ENCODE data around the gene RC3H1.
A peak's percentile ranks its signal among the peaks of the same experiment; 100 is the strongest.

Gene RC3H1

GRCh38 chr1:174028495-174028894 is 6.3 kb upstream of the RC3H1 start:
- H3K4me1 ChIP-seq (ENCODE audit: control extremely low read depth in 1 of 4, control insufficient read depth in 4 of 4, insufficient read depth in 4 of 4, low read length in 3 of 4) = peaks cover 2 to 5% (median 4%) of the 10 kb centered on the region in 4 experiments
- no peak overlapping the region for H3K27ac ChIP-seq (ENCODE audit: insufficient read depth in 1 of 2, low read depth in 1 of 2, low read length in 2 of 2, poor library complexity in 1 of 2, severe bottlenecking in 2 of 2)
- ChIA-PET CTCF (interaction anchor here (1.0 kb wide), 1 partner anchor 45 kb away, joined by 3 read pairs; no protein-coding TSS in a partner anchor), POLR2A (no interaction called here)
- no peaks in the 10 kb centered on the region for H3K27me3 ChIP-seq (replicated peaks in 2 of 5; ENCODE audit: control insufficient read depth in 4 of 5, insufficient read depth in 5 of 5, low read length in 4 of 5)
- H3K36me3 ChIP-seq (ENCODE audit: control insufficient read depth in 4 of 4, insufficient read depth in 4 of 4, low read length in 3 of 4) = no peaks in the 10 kb centered on the region
- no peak for DNase-seq
- peaks cover 0 to 1% (median 0%) of the 10 kb centered on the region in 5 experiments for H3K9me3 ChIP-seq (ENCODE audit: control extremely low read depth in 1 of 5, control insufficient read depth in 4 of 5, insufficient read depth in 2 of 5, low read depth in 1 of 5, low read length in 4 of 5)
- H3K4me3 ChIP-seq (ENCODE audit: control insufficient read depth in 1 of 7, extremely low read depth in 1 of 7, insufficient read depth in 4 of 7, low read depth in 2 of 7, low read length in 6 of 7) = no peak overlapping the region

- WGBS (ENCODE audit: insufficient coverage) = 75% methylated on average over 1 of the region's 3 CpGs
- H3K36me3 ChIP-seq (ENCODE audit: control insufficient read depth in 4 of 4, insufficient read depth in 4 of 4, low read length in 3 of 4) = peaks cover 0 to 4% (median 0%) of the 10 kb centered on the region in 4 experiments
- no peaks in the 10 kb centered on the region for H3K27me3 ChIP-seq (replicated peaks in 2 of 5; ENCODE audit: control insufficient read depth in 4 of 5, insufficient read depth in 5 of 5, low read length in 4 of 5)
- CTCF ChIA-PET = interaction anchor here (1.5 kb wide), 1 partner anchor 14 kb away, joined by 3 read pairs; no protein-coding TSS in a partner anchor
- peak overlapping the region in 4 of 7 experiments; percentile 28 to 96 (median 92) for H3K4me3 ChIP-seq (ENCODE audit: control insufficient read depth in 1 of 7, extremely low read depth in 1 of 7, insufficient read depth in 4 of 7, low read depth in 2 of 7, low read length in 6 of 7)
- DNase-seq = peak; percentile 58 to 80 (median 69)
- no peaks in the 10 kb centered on the region for H3K9me3 ChIP-seq (ENCODE audit: control extremely low read depth in 1 of 5, control insufficient read depth in 4 of 5, insufficient read depth in 2 of 5, low read depth in 1 of 5, low read length in 4 of 5)
- POLR2A ChIA-PET = no interaction called here
- peaks cover 26 to 45% (median 33%) of the 10 kb centered on the region in 4 experiments for H3K4me1 ChIP-seq (ENCODE audit: control extremely low read depth in 1 of 4, control insufficient read depth in 4 of 4, insufficient read depth in 4 of 4, low read length in 3 of 4)
- peak overlapping the region; percentile 78 to 97 for H3K27ac ChIP-seq (ENCODE audit: insufficient read depth in 1 of 2, low read depth in 1 of 2, low read length in 2 of 2, poor library complexity in 1 of 2, severe bottlenecking in 2 of 2)
Measured at GRCh38 chr1:174023440-174023839, 1.3 kb upstream of the RC3H1 start.

- ChIA-PET POLR2A (interaction anchor here (1.0 to 1.4 kb wide), 2 partner anchors 60 to 155 kb away, joined by 5 to 6 read pairs; partner anchors contain the start of genes GAS5 and ZBTB37), CTCF (interaction anchor here (1.5 kb wide), 1 partner anchor 14 kb away, joined by 3 read pairs; no protein-coding TSS in a partner anchor)
- WGBS (ENCODE audit: insufficient coverage) = no CpG with 5 or more reads among the region's 4 CpGs
- peaks cover 0 to 4% (median 0%) of the 10 kb centered on the region in 4 experiments for H3K36me3 ChIP-seq (ENCODE audit: control insufficient read depth in 4 of 4, insufficient read depth in 4 of 4, low read length in 3 of 4)
- no peaks in the 10 kb centered on the region for H3K27me3 ChIP-seq (replicated peaks in 2 of 5; ENCODE audit: control insufficient read depth in 4 of 5, insufficient read depth in 5 of 5, low read length in 4 of 5)
- H3K4me3 ChIP-seq (ENCODE audit: control insufficient read depth in 1 of 7, extremely low read depth in 1 of 7, insufficient read depth in 4 of 7, low read depth in 2 of 7, low read length in 6 of 7) = peak overlapping the region; percentile 90 to 97 (median 95)
- no peaks in the 10 kb centered on the region for H3K9me3 ChIP-seq (ENCODE audit: control extremely low read depth in 1 of 5, control insufficient read depth in 4 of 5, insufficient read depth in 2 of 5, low read depth in 1 of 5, low read length in 4 of 5)
- peaks cover 26 to 47% (median 35%) of the 10 kb centered on the region in 4 experiments for H3K4me1 ChIP-seq (ENCODE audit: control extremely low read depth in 1 of 4, control insufficient read depth in 4 of 4, insufficient read depth in 4 of 4, low read length in 3 of 4)
- peak overlapping the region; percentile 91 to 97 for H3K27ac ChIP-seq (ENCODE audit: insufficient read depth in 1 of 2, low read depth in 1 of 2, low read length in 2 of 2, poor library complexity in 1 of 2, severe bottlenecking in 2 of 2)
- no peak for DNase-seq
Measured at GRCh38 chr1:174022976-174023277, 770 bp upstream of the RC3H1 start.

- ChIA-PET POLR2A (interaction anchor here (0.6 to 1.4 kb wide), 4 partner anchors 13 to 153 kb away, joined by 3 to 6 read pairs (median 4); partner anchors contain the start of genes GAS5 and ZBTB37), CTCF (interaction anchor here (0.6 kb wide), 1 partner anchor 11 kb away, joined by 3 read pairs; no protein-coding TSS in a partner anchor)
- H3K4me3 ChIP-seq (ENCODE audit: control insufficient read depth in 1 of 7, extremely low read depth in 1 of 7, insufficient read depth in 4 of 7, low read depth in 2 of 7, low read length in 6 of 7) = peak overlapping the region; percentile 90 to 97 (median 95)
- H3K9me3 ChIP-seq (ENCODE audit: control extremely low read depth in 1 of 5, control insufficient read depth in 4 of 5, insufficient read depth in 2 of 5, low read depth in 1 of 5, low read length in 4 of 5) = no peaks in the 10 kb centered on the region
- H3K27ac ChIP-seq (ENCODE audit: insufficient read depth in 1 of 2, low read depth in 1 of 2, low read length in 2 of 2, poor library complexity in 1 of 2, severe bottlenecking in 2 of 2) = peak overlapping the region; percentile 91 to 97
- WGBS (ENCODE audit: insufficient coverage) = 0% methylated on average over 18 of the region's 36 CpGs
- H3K27me3 ChIP-seq (replicated peaks in 2 of 5; ENCODE audit: control insufficient read depth in 4 of 5, insufficient read depth in 5 of 5, low read length in 4 of 5) = no peaks in the 10 kb centered on the region
- H3K4me1 ChIP-seq (ENCODE audit: control extremely low read depth in 1 of 4, control insufficient read depth in 4 of 4, insufficient read depth in 4 of 4, low read length in 3 of 4) = peaks cover 26 to 55% (median 35%) of the 10 kb centered on the region in 4 experiments
- peaks cover 0 to 4% (median 0%) of the 10 kb centered on the region in 4 experiments for H3K36me3 ChIP-seq (ENCODE audit: control insufficient read depth in 4 of 4, insufficient read depth in 4 of 4, low read length in 3 of 4)
- peak in 2 of 3 donors; percentile 57 to 70 for DNase-seq
Measured at GRCh38 chr1:174021591-174022079, 522 bp downstream of the RC3H1 start.

GRCh38 chr1:174018565-174018964 is 3.6 kb downstream of the RC3H1 start:
- peaks cover 22 to 51% (median 33%) of the 10 kb centered on the region in 4 experiments for H3K4me1 ChIP-seq (ENCODE audit: control extremely low read depth in 1 of 4, control insufficient read depth in 4 of 4, insufficient read depth in 4 of 4, low read length in 3 of 4)
- H3K4me3 ChIP-seq (ENCODE audit: control insufficient read depth in 1 of 7, extremely low read depth in 1 of 7, insufficient read depth in 4 of 7, low read depth in 2 of 7, low read length in 6 of 7) = no peak overlapping the region
- no peaks in the 10 kb centered on the region for H3K9me3 ChIP-seq (ENCODE audit: control extremely low read depth in 1 of 5, control insufficient read depth in 4 of 5, insufficient read depth in 2 of 5, low read depth in 1 of 5, low read length in 4 of 5)
- H3K27me3 ChIP-seq (replicated peaks in 2 of 5; ENCODE audit: control insufficient read depth in 4 of 5, insufficient read depth in 5 of 5, low read length in 4 of 5) = no peaks in the 10 kb centered on the region
- CTCF ChIA-PET = no interaction called here
- POLR2A ChIA-PET = no interaction called here
- peaks cover 0 to 4% (median 2%) of the 10 kb centered on the region in 4 experiments for H3K36me3 ChIP-seq (ENCODE audit: control insufficient read depth in 4 of 4, insufficient read depth in 4 of 4, low read length in 3 of 4)
- DNase-seq = no peak
- no peak overlapping the region for H3K27ac ChIP-seq (ENCODE audit: insufficient read depth in 1 of 2, low read depth in 1 of 2, low read length in 2 of 2, poor library complexity in 1 of 2, severe bottlenecking in 2 of 2)
- 100% methylated on average over 2 of the region's 2 CpGs for WGBS (ENCODE audit: insufficient coverage)

GRCh38 chr1:174017231-174017970 is 4.8 kb downstream of the RC3H1 start:
- no CpG with 5 or more reads among the region's 2 CpGs for WGBS (ENCODE audit: insufficient coverage)
- ChIA-PET CTCF (no interaction called here), POLR2A (interaction anchor here (0.6 to 0.7 kb wide), 2 partner anchors 114 to 198 kb away, joined by 4 to 7 read pairs; no protein-coding TSS in a partner anchor)
- Histone ChIP-seq H3K4me1 (ENCODE audit: control extremely low read depth in 1 of 4, control insufficient read depth in 4 of 4, insufficient read depth in 4 of 4, low read length in 3 of 4) (peaks cover 10 to 40% (median 22%) of the 10 kb centered on the region in 4 experiments), H3K36me3 (ENCODE audit: control insufficient read depth in 4 of 4, insufficient read depth in 4 of 4, low read length in 3 of 4) (peaks cover 0 to 4% (median 2%) of the 10 kb centered on the region in 4 experiments), H3K27me3 (replicated peaks in 2 of 5; ENCODE audit: control insufficient read depth in 4 of 5, insufficient read depth in 5 of 5, low read length in 4 of 5) (no peaks in the 10 kb centered on the region), H3K27ac (ENCODE audit: insufficient read depth in 1 of 2, low read depth in 1 of 2, low read length in 2 of 2, poor library complexity in 1 of 2, severe bottlenecking in 2 of 2) (no peak overlapping the region), H3K4me3 (ENCODE audit: control insufficient read depth in 1 of 7, extremely low read depth in 1 of 7, insufficient read depth in 4 of 7, low read depth in 2 of 7, low read length in 6 of 7) (no peak overlapping the region), H3K9me3 (ENCODE audit: control extremely low read depth in 1 of 5, control insufficient read depth in 4 of 5, insufficient read depth in 2 of 5, low read depth in 1 of 5, low read length in 4 of 5) (no peaks in the 10 kb centered on the region)
- DNase-seq = no peak

All from common myeloid progenitor, CD34-positive (primary cell).